Measurements from ENCODE around the gene TXNDC15.

Gene TXNDC15

DNA sequence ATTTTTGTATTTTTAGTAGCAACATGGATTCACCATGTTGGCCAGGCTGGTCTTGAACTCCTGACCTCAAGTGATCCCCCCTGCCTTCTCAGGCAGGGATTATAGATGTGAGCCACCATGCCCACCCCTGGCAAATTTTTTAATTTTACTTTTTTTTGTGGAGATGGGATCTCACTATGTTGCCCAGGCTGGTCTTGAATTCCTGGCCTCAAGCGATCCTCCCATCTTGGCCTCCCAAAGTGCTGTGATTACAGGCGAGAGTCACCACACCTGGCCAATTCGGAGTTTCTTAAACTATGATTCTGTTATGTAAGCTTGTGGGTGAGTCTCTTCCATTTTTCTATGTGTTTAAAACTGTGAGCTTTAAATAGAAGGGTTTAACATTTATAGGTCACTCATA lies 58.3 kb downstream of the TXNDC15 start:
- DNase-seq, result no peak

DNA sequence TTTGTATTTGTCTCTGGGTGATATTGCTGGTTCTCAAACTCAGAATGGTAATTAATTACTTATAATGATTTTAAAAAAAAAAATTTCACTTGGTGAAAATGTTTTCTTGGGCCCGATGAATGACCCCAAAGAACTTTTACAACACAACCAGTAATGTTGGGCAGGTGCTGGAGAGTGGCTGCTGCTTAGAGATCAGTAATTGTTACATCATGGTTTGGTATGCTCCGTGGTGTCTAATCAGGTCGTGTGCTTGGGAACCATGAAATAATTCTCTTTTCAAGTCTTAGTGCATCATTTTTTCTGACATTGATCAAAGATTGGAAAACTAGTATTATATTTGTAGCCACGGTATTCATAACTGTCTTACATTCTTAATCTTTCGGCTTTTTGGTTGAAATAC lies 60.0 kb downstream of the TXNDC15 start:
- no peak for DNase-seq

DNA sequence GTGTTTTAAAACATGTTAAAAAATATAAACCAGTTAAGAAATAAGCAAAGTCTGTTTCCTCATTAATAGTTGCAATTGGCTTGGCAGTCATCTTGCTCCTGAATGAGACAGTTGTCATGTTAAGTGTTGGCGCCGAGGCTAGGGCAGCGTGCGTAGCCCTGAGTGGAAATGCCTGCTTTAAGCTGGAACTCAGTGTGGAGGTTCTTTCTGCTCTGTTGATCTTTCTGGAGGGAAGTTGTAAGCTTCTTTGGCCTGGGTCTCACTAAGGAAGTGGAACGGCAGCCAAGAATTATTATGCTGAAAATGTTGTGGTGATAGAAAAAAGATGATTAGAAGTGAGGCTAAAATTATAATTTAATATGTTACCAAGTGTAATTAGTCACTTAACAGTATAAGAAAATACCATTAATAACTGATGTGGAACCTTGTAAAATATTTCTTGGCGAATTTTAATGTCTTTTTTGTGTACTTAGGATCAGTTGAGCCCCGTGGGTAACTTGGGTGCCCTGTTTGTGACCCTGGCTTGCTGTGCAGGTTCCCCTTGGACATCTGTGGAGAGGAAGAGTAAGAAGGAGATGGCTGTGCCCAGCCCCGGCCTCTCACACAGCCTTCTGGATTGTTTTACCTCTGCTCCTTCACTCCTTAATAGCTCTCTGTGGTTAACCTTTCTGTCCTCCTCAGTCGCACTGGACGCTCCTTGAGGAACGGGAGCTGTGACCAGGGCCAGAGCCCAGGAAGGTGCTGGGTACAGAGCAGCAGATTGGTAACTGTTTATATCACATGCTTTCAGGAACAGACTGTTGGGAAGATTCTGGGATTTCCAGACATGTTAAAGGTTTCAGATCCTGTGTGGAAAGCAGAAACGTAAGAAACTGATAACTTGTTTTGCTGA lies 61.8 kb downstream of the TXNDC15 start:
- no peak for DNase-seq

DNA sequence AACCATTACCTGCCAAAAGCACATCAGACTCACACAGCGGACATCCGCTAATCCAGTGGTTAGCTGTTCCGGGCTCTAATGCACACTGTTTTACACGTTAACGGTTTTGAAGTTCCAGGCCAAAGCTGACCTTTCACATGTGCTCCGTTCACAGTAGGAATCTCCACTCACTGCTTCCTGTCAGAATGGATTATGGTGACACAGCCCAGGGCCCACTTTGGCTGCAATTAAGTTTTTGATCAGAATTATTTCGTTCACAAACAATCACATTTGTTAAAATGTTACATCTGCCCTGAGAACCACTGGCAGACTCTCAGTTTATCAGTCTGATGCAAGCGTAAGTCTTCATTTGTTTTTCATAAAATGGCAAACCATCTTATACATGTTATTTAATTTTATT lies 63.4 kb downstream of the TXNDC15 start:
- DNase-seq, result no peak

DNA sequence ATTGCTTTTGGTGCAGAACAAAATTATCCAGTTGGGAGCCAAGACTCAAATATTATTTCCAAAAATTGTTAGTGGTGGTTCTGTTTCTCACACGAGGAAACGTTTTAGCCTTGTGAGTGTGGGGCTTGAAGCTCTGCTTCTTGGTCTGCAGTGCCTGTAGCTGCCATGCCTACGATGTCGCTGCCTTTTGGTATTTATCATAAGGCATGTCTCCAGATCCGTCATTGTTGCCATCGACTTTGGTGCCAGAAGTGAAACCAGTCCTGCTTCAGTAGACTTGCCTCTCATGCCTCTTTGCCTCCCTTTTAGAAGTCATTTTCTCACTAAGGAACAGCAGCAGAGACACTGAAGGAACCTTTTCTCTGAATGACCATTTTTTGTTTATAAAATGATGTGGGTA lies 63.9 kb downstream of the TXNDC15 start:
- no peak for DNase-seq

DNA sequence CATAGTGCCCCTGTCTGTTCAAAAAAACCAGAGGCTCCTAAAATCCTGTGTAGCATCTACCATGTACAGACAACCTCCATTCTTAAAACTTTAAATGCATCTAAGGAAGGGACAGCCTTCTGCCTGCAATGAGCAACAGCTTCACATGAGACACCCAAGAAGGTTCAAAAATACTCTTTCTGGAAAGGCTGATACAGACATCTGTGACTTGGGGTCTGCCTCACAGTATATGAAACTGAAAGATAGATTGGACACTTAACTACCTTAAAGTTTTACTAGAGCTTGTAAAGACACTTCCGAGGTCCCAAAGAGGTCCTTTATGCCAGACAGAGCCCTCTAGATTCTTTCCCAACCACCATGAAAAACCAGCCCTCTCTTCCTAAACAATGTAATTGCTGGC lies 65.3 kb downstream of the TXNDC15 start:
- DNase-seq, result no peak

DNA sequence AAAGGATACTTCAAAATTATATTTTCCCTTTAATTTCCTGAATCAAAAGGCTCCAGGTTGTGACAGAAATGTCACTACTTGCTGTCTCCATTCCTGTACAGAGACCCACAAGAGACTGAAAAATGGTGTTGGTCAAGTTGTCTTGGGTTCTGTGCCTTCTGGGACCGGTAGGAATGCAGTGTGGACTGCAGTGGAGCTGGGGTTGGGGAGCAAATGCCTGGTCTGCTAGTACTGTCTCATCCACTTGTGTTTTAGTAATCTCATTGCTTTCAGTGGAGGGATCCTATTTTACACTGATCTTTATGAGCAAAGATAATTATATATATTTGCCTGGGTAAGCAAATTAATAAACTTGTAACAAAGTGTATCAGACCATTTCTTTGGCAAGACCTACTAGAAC lies 69.4 kb downstream of the TXNDC15 start:
- no peak for DNase-seq

DNA sequence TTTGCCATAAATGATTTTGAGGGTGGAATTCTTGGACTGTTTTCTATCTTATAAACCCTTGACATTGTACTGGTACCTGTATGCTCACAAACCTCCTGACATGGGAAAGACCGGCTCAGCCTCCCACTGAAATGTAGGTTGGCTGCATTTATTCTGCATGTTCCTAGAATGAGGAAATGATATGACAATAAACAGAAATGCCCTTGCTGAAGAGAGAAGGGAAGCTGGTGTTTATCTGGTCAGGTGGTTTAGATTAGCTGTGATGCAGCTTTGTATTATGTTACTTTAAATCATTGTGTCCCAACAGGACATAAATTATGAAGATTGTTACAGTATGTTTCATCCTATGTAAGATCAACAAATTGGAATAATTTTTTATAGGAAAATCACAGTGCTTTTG lies 70.5 kb downstream of the TXNDC15 start:
- DNase-seq, result no peak

DNA sequence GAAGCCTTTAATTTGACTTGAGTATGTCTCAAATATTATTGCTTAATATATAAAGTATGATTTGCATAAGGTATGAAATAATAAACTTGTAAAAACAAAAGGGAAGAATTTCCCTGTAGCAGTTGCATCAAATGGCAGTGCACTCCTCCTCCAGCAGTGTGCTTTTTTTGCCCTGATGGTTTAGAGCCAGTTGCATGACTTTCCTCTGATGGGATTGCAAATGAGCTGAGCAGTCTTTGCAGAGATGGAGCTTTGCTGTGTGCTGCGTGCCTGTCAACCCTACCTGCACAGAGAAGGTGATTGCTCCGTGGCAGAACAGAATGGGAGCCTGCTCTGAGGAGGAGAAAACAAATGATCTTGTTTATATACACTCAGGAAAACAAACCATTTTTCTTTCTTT lies 70.9 kb downstream of the TXNDC15 start:
- no peak for DNase-seq

DNA sequence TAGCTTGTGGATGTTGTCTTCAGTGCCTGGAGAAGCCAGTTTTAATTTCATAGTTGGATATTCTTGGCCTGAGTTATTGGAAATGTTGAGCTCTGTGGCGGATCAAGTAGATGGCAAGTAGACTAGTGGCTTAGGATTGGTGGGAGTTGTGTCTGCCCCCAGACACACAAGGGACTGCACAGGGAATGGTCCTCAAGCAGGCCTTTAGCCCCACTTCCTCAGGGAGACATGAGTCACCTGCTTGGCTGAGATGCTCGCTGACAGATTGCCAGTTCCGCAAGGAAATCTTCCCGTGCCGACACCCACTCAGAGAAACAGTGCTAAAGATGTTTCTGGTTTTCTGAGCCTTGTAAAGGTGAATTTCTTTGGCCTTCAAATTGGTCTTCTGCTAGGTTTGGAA lies 74.7 kb downstream of the TXNDC15 start:
- DNase-seq, result no peak

DNA sequence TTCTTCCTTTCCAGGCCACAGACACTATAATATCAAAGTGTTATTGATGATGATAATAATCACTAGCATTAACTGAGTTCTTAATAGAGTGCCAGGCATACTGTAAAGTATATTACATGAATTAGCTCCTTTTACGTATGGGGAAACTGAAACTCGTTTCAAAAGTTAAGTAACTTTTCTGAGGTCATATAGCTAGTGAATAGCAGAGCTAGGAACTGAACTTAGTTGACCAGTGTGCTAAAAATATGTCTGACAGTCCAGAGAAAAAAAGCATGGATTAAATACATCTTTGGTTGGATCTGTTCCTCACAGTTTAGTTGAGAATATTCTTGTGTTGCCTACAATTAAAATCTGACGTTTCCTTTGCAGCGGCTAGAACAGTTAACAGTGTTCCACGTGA lies 75.1 kb downstream of the TXNDC15 start:
- no peak for DNase-seq

All from NCI-H345 (cell line).